HepG2 (cell line): ENCODE data around the gene SGSH. TPM values are rescaled to one million over a fixed set of nuclear protein-coding genes. Genes with fewer than 3 reads are reported as not detected.

Source experiments
- ETV6 ChIP-seq: sonication (generic); formaldehyde crosslinking; conservative IDR thresholded peaks from 2 replicates; pipeline ENCODE4 v1.4.0; 2020; ENCODE audit warnings: missing genetic modification reagents
- GATA4 ChIP-seq: sonication (generic); IDR thresholded peaks from 2 replicates; pipeline ENCODE4 v1.6.1; 2016; ENCODE audit warnings: antibody characterized with exemption, low read depth, borderline replicate concordance
- JARID2 ChIP-seq: sonication (generic); formaldehyde crosslinking; IDR thresholded peaks from 2 replicates; pipeline ENCODE4 v1.8.1; 2023; ENCODE audit warnings: missing genetic modification reagents, inconsistent platforms; ENCODE audit not compliant: insufficient replicate concordance
- NFE2L2 ChIP-seq: fragments of 150-350 bp; IDR thresholded peaks from 2 replicates; pipeline ENCODE4 v1.6.1; 2014; ENCODE audit warnings: low read length
- NFYC ChIP-seq: IDR thresholded peaks from 2 replicates; pipeline ENCODE4 v1.6.1; 2016; ENCODE audit warnings: missing genetic modification reagents, missing compliant biosample characterization
- PAF1 ChIP-seq: IDR thresholded peaks from 2 replicates; pipeline ENCODE4 v1.6.1; 2016; ENCODE audit warnings: missing genetic modification reagents, missing compliant biosample characterization
- RBAK ChIP-seq: sonication (generic); formaldehyde crosslinking; IDR thresholded peaks from 2 replicates; pipeline ENCODE4 v1.5.1; 2020; ENCODE audit warnings: mild to moderate bottlenecking, missing genetic modification reagents
- SETDB1 ChIP-seq: sonication (generic); formaldehyde crosslinking; IDR thresholded peaks from 2 replicates; pipeline ENCODE4 v1.5.1; 2020; ENCODE audit warnings: missing genetic modification reagents, mild to moderate bottlenecking, borderline replicate concordance
- YY1 ChIP-seq: IDR thresholded peaks from 2 replicates; pipeline ENCODE4 v1.6.1; 2011; ENCODE audit warnings: low read length, low read depth, moderate library complexity, mild to moderate bottlenecking; ENCODE audit not compliant: insufficient read depth, insufficient replicate concordance
- ZBTB1 ChIP-seq: sonication (generic); formaldehyde crosslinking; IDR thresholded peaks from 2 replicates; pipeline ENCODE4 v1.4.0; 2020; ENCODE audit warnings: missing genetic modification reagents, borderline replicate concordance
- ZBTB38 ChIP-seq: sonication (generic); formaldehyde crosslinking; IDR thresholded peaks from 2 replicates; pipeline ENCODE4 v1.5.1; 2020; ENCODE audit warnings: mild to moderate bottlenecking, missing genetic modification reagents
- ZFP36L1 ChIP-seq: sonication (generic); formaldehyde crosslinking; IDR thresholded peaks from 2 replicates; pipeline ENCODE4 v1.8.0; 2022; ENCODE audit warnings: mild to moderate bottlenecking, missing genetic modification reagents, moderate library complexity
- ZMYM2 ChIP-seq: sonication (generic); formaldehyde crosslinking; IDR thresholded peaks from 2 replicates; pipeline ENCODE4 v1.8.0; 2022; ENCODE audit warnings: mild to moderate bottlenecking, missing genetic modification reagents
- ZNF552 ChIP-seq: sonication (generic); formaldehyde crosslinking; IDR thresholded peaks from 2 replicates; pipeline ENCODE4 v1.9.0; 2022; ENCODE audit warnings: missing genetic modification reagents, mild to moderate bottlenecking, borderline replicate concordance
- ZNF761 ChIP-seq: sonication (generic); formaldehyde crosslinking; conservative IDR thresholded peaks from 2 replicates; pipeline ENCODE4 v1.4.0; 2020; ENCODE audit warnings: mild to moderate bottlenecking, missing genetic modification reagents
- ZNF850 ChIP-seq: sonication (generic); formaldehyde crosslinking; conservative IDR thresholded peaks from 2 replicates; pipeline ENCODE4 v1.9.0; 2021; ENCODE audit warnings: mild to moderate bottlenecking, missing genetic modification reagents
- polyA plus RNA-seq, 8 experiments: library from polyadenylated mRNA; depleted of rRNA in 3 of 8; stranded (reverse) in 7 of 8; unstranded in 1 of 8; fragments of >200 nt; fragmentation: Illumina TruSeq in 4 of 8; extraction: Trizol in 4 of 8; gene quantifications; 2 replicates each; pipeline versions ENCODE4 v1.2.1 to v1.2.3, GENCODE V29; 2011 to 2016; ENCODE audit warnings: low read depth in 4 of 8, missing spikeins in 1 of 8, mixed read lengths in 1 of 8; ENCODE audit not compliant: insufficient read depth in 1 of 8
- total RNA-seq, 5 experiments: library from RNA; depleted of rRNA; stranded (reverse); fragments of >200 nt; fragmentation: Illumina TruSeq; extraction: Trizol; gene quantifications; 2 replicates each; pipeline ENCODE4 v1.2.3, GENCODE V29; 2016; ENCODE audit warnings: low read depth in 1 of 5
- TF ChIP-seq, protein P1 (sequence below): sonication (generic); formaldehyde crosslinking; IDR thresholded peaks from 2 replicates; pipeline ENCODE4 v1.4.0; 2020; ENCODE audit warnings: missing genetic modification reagents
- TF ChIP-seq, protein P2 (sequence below): sonication (generic); formaldehyde crosslinking; IDR thresholded peaks from 2 replicates; pipeline ENCODE4 v1.5.1; 2020; ENCODE audit warnings: missing genetic modification reagents, mild to moderate bottlenecking, borderline replicate concordance
- TF ChIP-seq, protein P3 (sequence below): sonication (generic); formaldehyde crosslinking; IDR thresholded peaks from 2 replicates; pipeline ENCODE4 v1.4.0; 2020; ENCODE audit warnings: mild to moderate bottlenecking, missing genetic modification reagents
- TF ChIP-seq, protein P4 (sequence below): sonication (generic); formaldehyde crosslinking; IDR thresholded peaks from 2 replicates; pipeline ENCODE4 v1.8.1; 2023; ENCODE audit warnings: missing genetic modification reagents, mild to moderate bottlenecking, borderline replicate concordance
- TF ChIP-seq, protein P5 (sequence below): sonication (generic); formaldehyde crosslinking; IDR thresholded peaks from 2 replicates; pipeline ENCODE4 v1.5.1; 2020; ENCODE audit warnings: missing genetic modification reagents, mild to moderate bottlenecking, borderline replicate concordance
- TF ChIP-seq, protein P6 (sequence below): IDR thresholded peaks from 2 replicates; pipeline ENCODE4 v1.6.1; 2012; ENCODE audit warnings: inconsistent platforms

Gene SGSH
- total and polyA plus RNA-seq, 2 of the 13 experiments (the other 11 are each of a cell fraction or from before 2014, with no cell fraction given) = 12.2 to 17.6 TPM

DNA sequence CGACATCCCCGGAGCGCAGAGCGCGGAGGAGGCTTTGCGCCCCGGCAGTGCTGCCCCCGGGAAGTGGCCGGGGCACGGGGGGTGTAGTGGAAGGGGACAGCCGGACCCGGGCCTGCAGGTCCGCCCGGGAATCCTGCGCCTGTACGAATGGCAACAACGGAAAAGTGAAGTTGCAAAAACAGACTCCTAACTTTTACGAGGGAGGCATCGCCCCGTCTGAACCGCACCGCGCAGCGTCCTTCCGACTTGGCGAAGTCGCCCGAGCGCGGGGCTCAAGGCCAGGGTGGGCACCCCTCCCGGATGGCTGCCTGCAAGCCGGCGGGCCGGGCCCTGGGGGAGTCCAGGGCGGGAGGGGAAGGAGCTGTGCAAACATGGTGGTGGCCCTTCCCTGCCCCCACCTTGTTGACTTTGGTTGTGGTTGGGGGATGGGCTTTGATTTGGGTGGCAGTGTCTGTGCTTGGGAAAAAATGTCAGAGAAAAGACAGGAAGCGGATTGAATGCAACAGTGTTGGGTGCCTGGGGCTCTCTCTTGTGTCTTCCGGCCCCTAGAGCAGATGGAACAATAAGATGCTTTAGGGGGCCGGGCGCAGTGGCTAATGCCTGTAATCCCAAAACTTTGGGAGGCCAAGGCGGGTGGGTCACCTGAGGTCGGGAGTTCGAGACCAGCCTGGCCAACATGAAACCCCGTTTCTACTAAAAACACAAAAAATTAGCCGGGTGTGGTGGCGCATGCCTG, 41.2 kb upstream of the SGSH start (continued):
- TF ChIP-seq ZNF850 (CRISPR knock-in tag) = no peak
- TF ChIP-seq ZBTB1 = peak; percentile 25; the same call in 1 of the 2 replicates
- TF ChIP-seq GATA4 = no peak; the same call in 1 of the 2 replicates
- TF ChIP-seq, protein P1, sequence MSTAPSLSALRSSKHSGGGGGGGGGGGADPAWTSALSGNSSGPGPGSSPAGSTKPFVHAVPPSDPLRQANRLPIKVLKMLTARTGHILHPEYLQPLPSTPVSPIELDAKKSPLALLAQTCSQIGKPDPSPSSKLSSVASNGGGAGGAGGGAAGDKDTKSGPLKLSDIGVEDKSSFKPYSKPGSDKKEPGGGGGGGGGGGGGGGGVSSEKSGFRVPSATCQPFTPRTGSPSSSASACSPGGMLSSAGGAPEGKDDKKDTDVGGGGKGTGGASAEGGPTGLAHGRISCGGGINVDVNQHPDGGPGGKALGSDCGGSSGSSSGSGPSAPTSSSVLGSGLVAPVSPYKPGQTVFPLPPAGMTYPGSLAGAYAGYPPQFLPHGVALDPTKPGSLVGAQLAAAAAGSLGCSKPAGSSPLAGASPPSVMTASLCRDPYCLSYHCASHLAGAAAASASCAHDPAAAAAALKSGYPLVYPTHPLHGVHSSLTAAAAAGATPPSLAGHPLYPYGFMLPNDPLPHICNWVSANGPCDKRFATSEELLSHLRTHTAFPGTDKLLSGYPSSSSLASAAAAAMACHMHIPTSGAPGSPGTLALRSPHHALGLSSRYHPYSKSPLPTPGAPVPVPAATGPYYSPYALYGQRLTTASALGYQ (CRISPR knock-in tag) = peak; percentile 95
- TF ChIP-seq, protein P2, sequence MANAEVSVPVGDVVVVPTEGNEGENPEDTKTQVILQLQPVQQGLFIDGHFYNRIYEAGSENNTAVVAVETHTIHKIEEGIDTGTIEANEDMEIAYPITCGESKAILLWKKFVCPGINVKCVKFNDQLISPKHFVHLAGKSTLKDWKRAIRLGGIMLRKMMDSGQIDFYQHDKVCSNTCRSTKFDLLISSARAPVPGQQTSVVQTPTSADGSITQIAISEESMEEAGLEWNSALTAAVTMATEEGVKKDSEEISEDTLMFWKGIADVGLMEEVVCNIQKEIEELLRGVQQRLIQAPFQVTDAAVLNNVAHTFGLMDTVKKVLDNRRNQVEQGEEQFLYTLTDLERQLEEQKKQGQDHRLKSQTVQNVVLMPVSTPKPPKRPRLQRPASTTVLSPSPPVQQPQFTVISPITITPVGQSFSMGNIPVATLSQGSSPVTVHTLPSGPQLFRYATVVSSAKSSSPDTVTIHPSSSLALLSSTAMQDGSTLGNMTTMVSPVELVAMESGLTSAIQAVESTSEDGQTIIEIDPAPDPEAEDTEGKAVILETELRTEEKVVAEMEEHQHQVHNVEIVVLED (CRISPR knock-in tag) = peak; percentile 62; the same call in 1 of the 2 replicates
- TF ChIP-seq ZNF761 (CRISPR knock-in tag) = peak; percentile 91; the same call in 1 of the 2 replicates
- no peak for TF ChIP-seq RBAK (CRISPR knock-in tag)
- TF ChIP-seq ZBTB38 = peak; percentile 76; the same call in 1 of the 2 replicates
- peak; percentile 95 for TF ChIP-seq ZNF552 (CRISPR knock-in tag)
- TF ChIP-seq ETV6 (CRISPR knock-in tag) = peak; percentile 84; the same call in 1 of the 2 replicates
- TF ChIP-seq, protein P3, sequence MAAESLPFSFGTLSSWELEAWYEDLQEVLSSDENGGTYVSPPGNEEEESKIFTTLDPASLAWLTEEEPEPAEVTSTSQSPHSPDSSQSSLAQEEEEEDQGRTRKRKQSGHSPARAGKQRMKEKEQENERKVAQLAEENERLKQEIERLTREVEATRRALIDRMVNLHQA (CRISPR knock-in tag) = no peak
- TF ChIP-seq NFYC = peak; percentile 34; the same call in 1 of the 2 replicates
- TF ChIP-seq SETDB1 (CRISPR knock-in tag) = no peak
- TF ChIP-seq, protein P4, sequence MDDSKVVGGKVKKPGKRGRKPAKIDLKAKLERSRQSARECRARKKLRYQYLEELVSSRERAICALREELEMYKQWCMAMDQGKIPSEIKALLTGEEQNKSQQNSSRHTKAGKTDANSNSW (CRISPR knock-in tag) = 0 out of 2 replicates have a peak, but pooled peaks have one; percentile 59
- peak; percentile 92 for TF ChIP-seq JARID2 (CRISPR knock-in tag)
- TF ChIP-seq ZMYM2 (CRISPR knock-in tag) = 0 out of 2 replicates have a peak, but pooled peaks have one; percentile 27
- peak; percentile 27; the same call in 1 of the 2 replicates for TF ChIP-seq PAF1 (CRISPR knock-in tag)
- TF ChIP-seq, protein P5, sequence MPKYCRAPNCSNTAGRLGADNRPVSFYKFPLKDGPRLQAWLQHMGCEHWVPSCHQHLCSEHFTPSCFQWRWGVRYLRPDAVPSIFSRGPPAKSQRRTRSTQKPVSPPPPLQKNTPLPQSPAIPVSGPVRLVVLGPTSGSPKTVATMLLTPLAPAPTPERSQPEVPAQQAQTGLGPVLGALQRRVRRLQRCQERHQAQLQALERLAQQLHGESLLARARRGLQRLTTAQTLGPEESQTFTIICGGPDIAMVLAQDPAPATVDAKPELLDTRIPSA (CRISPR knock-in tag) = 0 out of 2 replicates have a peak, but pooled peaks have one; percentile 67
- TF ChIP-seq, protein P6, sequence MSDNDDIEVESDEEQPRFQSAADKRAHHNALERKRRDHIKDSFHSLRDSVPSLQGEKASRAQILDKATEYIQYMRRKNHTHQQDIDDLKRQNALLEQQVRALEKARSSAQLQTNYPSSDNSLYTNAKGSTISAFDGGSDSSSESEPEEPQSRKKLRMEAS = peak; percentile 64; the same call in 1 of the 2 replicates
- peak; percentile 67 for TF ChIP-seq YY1
- TF ChIP-seq ZFP36L1 (CRISPR knock-in tag) = peak; percentile 95; the same call in 1 of the 2 replicates
- TF ChIP-seq NFE2L2 = no peak
